Measurements from ENCODE around the gene ZNF385B.

The ZNF385B gene

GRCh38 chr2:179751163-179751809 is 110.1 kb downstream of the ZNF385B start:
- in situ Hi-C loops (cut with MboI; ENCODE audit: low sequenced_read_pairs) = loop anchor here (25.0 kb wide), 1 partner anchor 339 kb away; no protein-coding TSS in a partner anchor

- in situ Hi-C loops (cut with MboI; ENCODE audit: low sequenced_read_pairs) = no loop called here
Measured at GRCh38 chr2:179749210-179749609, 112.2 kb downstream of the ZNF385B start.

- in situ Hi-C loops (cut with MboI; ENCODE audit: low sequenced_read_pairs) = no loop called here
Measured at GRCh38 chr2:179746981-179747380, 114.4 kb downstream of the ZNF385B start.

- in situ Hi-C loops (cut with MboI; ENCODE audit: low sequenced_read_pairs) = no loop called here
Measured at GRCh38 chr2:179745635-179746256, 115.7 kb downstream of the ZNF385B start.

GRCh38 chr2:179744401-179744800 is 117.0 kb downstream of the ZNF385B start:
- in situ Hi-C loops (cut with MboI; ENCODE audit: low sequenced_read_pairs) = no loop called here

- in situ Hi-C loops (cut with MboI; ENCODE audit: low sequenced_read_pairs) = no loop called here
Measured at GRCh38 chr2:179741317-179741716, 120.1 kb downstream of the ZNF385B start.

- in situ Hi-C loops (cut with MboI; ENCODE audit: low sequenced_read_pairs) = no loop called here
Measured at GRCh38 chr2:179729966-179730365, 131.4 kb downstream of the ZNF385B start.

GRCh38 chr2:179726461-179727180 is 134.8 kb downstream of the ZNF385B start:
- in situ Hi-C loops (cut with MboI; ENCODE audit: low sequenced_read_pairs) = no loop called here

GRCh38 chr2:179724403-179724802 is 137.0 kb downstream of the ZNF385B start:
- in situ Hi-C loops (cut with MboI; ENCODE audit: low sequenced_read_pairs) = no loop called here

- in situ Hi-C loops (cut with MboI; ENCODE audit: low sequenced_read_pairs) = no loop called here
Measured at GRCh38 chr2:179720173-179720772, 141.1 kb downstream of the ZNF385B start.

- in situ Hi-C loops (cut with MboI; ENCODE audit: low sequenced_read_pairs) = no loop called here
Measured at GRCh38 chr2:179715871-179716270, 145.5 kb downstream of the ZNF385B start.

- in situ Hi-C loops (cut with MboI; ENCODE audit: low sequenced_read_pairs) = no loop called here
Measured at GRCh38 chr2:179715196-179715595, 146.2 kb downstream of the ZNF385B start.

GRCh38 chr2:179712825-179713224 is 148.6 kb downstream of the ZNF385B start:
- in situ Hi-C loops (cut with MboI; ENCODE audit: low sequenced_read_pairs) = no loop called here

- in situ Hi-C loops (cut with MboI; ENCODE audit: low sequenced_read_pairs) = no loop called here
Measured at GRCh38 chr2:179711375-179711774, 150.0 kb downstream of the ZNF385B start.

GRCh38 chr2:179703702-179704101 is 157.7 kb downstream of the ZNF385B start:
- in situ Hi-C loops (cut with MboI; ENCODE audit: low sequenced_read_pairs) = no loop called here

GRCh38 chr2:179702912-179703311 is 158.5 kb downstream of the ZNF385B start:
- in situ Hi-C loops (cut with MboI; ENCODE audit: low sequenced_read_pairs) = no loop called here

- in situ Hi-C loops (cut with MboI; ENCODE audit: low sequenced_read_pairs) = no loop called here
Measured at GRCh38 chr2:179701524-179702110, 159.8 kb downstream of the ZNF385B start.

- in situ Hi-C loops (cut with MboI; ENCODE audit: low sequenced_read_pairs) = no loop called here
Measured at GRCh38 chr2:179695486-179695885, 165.9 kb downstream of the ZNF385B start.

GRCh38 chr2:179694963-179695362 is 166.4 kb downstream of the ZNF385B start:
- in situ Hi-C loops (cut with MboI; ENCODE audit: low sequenced_read_pairs) = no loop called here

GRCh38 chr2:179692610-179693009 is 168.8 kb downstream of the ZNF385B start:
- in situ Hi-C loops (cut with MboI; ENCODE audit: low sequenced_read_pairs) = no loop called here

GRCh38 chr2:179692043-179692442 is 169.4 kb downstream of the ZNF385B start:
- in situ Hi-C loops (cut with MboI; ENCODE audit: low sequenced_read_pairs) = no loop called here
